OCI-LY1 (cell line): ENCODE data around the gene ABCB9.

Experiments
- H2AFZ ChIP-seq: fragments of 200-600 bp; sonication (generic), shearing (Covaris generic); 2 replicates; pipeline ENCODE4 v1.6.0; 2014; ENCODE audit warnings: antibody characterized with exemption, mild to moderate bottlenecking, low read length
- H3F3A ChIP-seq: fragments of 200-600 bp; sonication (generic), shearing (Covaris generic); 2 replicates; pipeline ENCODE4 v1.6.0; 2014; ENCODE audit warnings: mild to moderate bottlenecking, antibody characterized with exemption, low read length, moderate library complexity; ENCODE audit not compliant: insufficient read depth
- H3K27ac ChIP-seq: fragments of 200-600 bp; sonication (generic); 2 replicates; pipeline ENCODE4 v1.5.1; 2014; ENCODE audit warnings: low read length, mixed run types, mild to moderate bottlenecking, low read depth; ENCODE audit not compliant: poor library complexity, severe bottlenecking
- H3K27me3 ChIP-seq: fragments of 200-600 bp; sonication (generic); 2 replicates; pipeline ENCODE4 v1.6.0; 2014; ENCODE audit warnings: antibody characterized with exemption, mild to moderate bottlenecking, low read length, moderate library complexity; ENCODE audit not compliant: insufficient read depth
- H3K36me3 ChIP-seq: fragments of 200-600 bp; sonication (generic); 2 replicates; pipeline ENCODE4 v1.6.1; 2014; ENCODE audit warnings: mild to moderate bottlenecking, antibody characterized with exemption, low read length, moderate library complexity, mixed read lengths; ENCODE audit not compliant: insufficient read depth
- H3K4me1 ChIP-seq: fragments of 200-600 bp; sonication (generic); 2 replicates; pipeline ENCODE4 v1.5.1; 2014; ENCODE audit warnings: mild to moderate bottlenecking, low read length, moderate library complexity; ENCODE audit not compliant: insufficient read depth, severe bottlenecking
- H3K4me2 ChIP-seq: fragments of 200-600 bp; sonication (generic), shearing (Covaris generic); 2 replicates; pipeline ENCODE4 v1.6.1; 2014; ENCODE audit warnings: low read length
- H3K4me3 ChIP-seq: fragments of 200-600 bp; sonication (generic); 2 replicates; pipeline ENCODE4 v1.5.1; 2014; ENCODE audit warnings: low read length, low read depth, mild to moderate bottlenecking, mixed read lengths; ENCODE audit not compliant: poor library complexity, severe bottlenecking
- H3K79me2 ChIP-seq: fragments of 200-600 bp; shearing (Covaris generic); 2 replicates; pipeline ENCODE4 v1.6.1; 2016; ENCODE audit warnings: mixed run types, low read length, mixed read lengths; ENCODE audit not compliant: insufficient read depth
- H3K9ac ChIP-seq: fragments of 200-600 bp; sonication (generic), shearing (Covaris generic); 2 replicates; pipeline ENCODE4 v1.6.1; 2014; ENCODE audit warnings: mild to moderate bottlenecking, low read length, mixed read lengths
- H3K9me2 ChIP-seq: fragments of 200-600 bp; sonication (generic), shearing (Covaris generic); 2 replicates; pipeline ENCODE4 v1.6.1; 2014; ENCODE audit warnings: low read depth, mild to moderate bottlenecking, low read length, mixed read lengths
- H3K9me3 ChIP-seq: fragments of 200-600 bp; shearing (Covaris generic); 2 replicates; pipeline ENCODE4 v1.6.1; 2014; ENCODE audit warnings: low read length, mixed read lengths
- H4K20me1 ChIP-seq: fragments of 200-600 bp; sonication (generic), shearing (Covaris generic); 2 replicates; pipeline ENCODE4 v1.6.0; 2016; ENCODE audit warnings: mild to moderate bottlenecking, low read length; ENCODE audit not compliant: insufficient read depth
- CTCF ChIP-seq: fragments of 200-600 bp; sonication (generic), shearing (Covaris generic); IDR thresholded peaks from 2 replicates; pipeline ENCODE4 v1.5.1; 2017; ENCODE audit warnings: mild to moderate bottlenecking, antibody characterized with exemption, low read length, moderate library complexity, mixed read lengths
- EZH2 ChIP-seq: fragments of 200-600 bp; sonication (generic), shearing (Covaris generic); IDR thresholded peaks from 2 replicates; pipeline ENCODE4 v1.8.0; 2017; ENCODE audit warnings: borderline replicate concordance, mixed run types, mild to moderate bottlenecking, antibody characterized with exemption, low read length, moderate library complexity, mixed read lengths

ABCB9 gene

DNA sequence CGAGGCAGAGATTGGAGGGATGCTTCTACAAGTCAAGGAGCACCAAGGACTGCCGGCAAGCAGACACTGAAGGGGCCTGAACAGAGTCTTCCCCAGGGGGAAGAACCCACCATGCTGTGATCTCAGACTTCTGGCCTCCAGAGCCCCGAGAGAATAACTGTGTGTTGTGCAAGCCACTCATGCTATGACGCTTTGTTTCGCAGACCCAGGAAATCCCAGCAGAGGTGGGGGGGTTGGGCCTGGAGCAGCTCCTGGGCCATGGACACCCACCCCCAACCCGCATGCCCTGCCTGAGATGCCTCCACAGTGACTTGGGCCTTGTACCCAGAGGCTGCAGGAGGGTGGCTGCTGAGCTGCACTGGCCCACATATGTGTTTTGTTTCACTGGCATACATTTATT lies 45.4 kb upstream of the ABCB9 start:
- TF ChIP-seq EZH2 (no peak), CTCF (no peak)
- Histone ChIP-seq H2AFZ (no peak overlapping the region), H3K4me3 (no peak overlapping the region), H3K4me2 (no peak overlapping the region), H3F3A (no peaks in the 10 kb centered on the region), H3K9me2 (no peaks in the 10 kb centered on the region), H3K9me3 (no peaks in the 10 kb centered on the region), H3K27me3 (no peaks in the 10 kb centered on the region), H3K79me2 (no peaks in the 10 kb centered on the region; the same call in 1 of the 2 replicates), H3K9ac (no peak overlapping the region), H3K4me1 (no peaks in the 10 kb centered on the region), H3K27ac (no peak overlapping the region), H4K20me1 (no peaks in the 10 kb centered on the region), H3K36me3 (peaks cover 89% of the 10 kb centered on the region)

GRCh38 chr12:123010681-123011080 lies 44.4 kb upstream of the ABCB9 start:
- no peaks in the 10 kb centered on the region for H3K27me3 ChIP-seq
- H3K4me2 ChIP-seq = no peak overlapping the region
- no peak overlapping the region for H2AFZ ChIP-seq
- H3K9me2 ChIP-seq = no peaks in the 10 kb centered on the region
- H3K36me3 ChIP-seq = peaks cover 86% of the 10 kb centered on the region
- H3F3A ChIP-seq = no peaks in the 10 kb centered on the region
- no peak overlapping the region for H3K27ac ChIP-seq
- H3K9me3 ChIP-seq = no peaks in the 10 kb centered on the region
- no peaks in the 10 kb centered on the region for H4K20me1 ChIP-seq
- H3K4me3 ChIP-seq = no peak overlapping the region
- H3K79me2 ChIP-seq = no peaks in the 10 kb centered on the region; the same call in 1 of the 2 replicates
- no peak for TF ChIP-seq EZH2
- TF ChIP-seq CTCF = no peak
- H3K9ac ChIP-seq = no peak overlapping the region
- no peaks in the 10 kb centered on the region for H3K4me1 ChIP-seq

DNA sequence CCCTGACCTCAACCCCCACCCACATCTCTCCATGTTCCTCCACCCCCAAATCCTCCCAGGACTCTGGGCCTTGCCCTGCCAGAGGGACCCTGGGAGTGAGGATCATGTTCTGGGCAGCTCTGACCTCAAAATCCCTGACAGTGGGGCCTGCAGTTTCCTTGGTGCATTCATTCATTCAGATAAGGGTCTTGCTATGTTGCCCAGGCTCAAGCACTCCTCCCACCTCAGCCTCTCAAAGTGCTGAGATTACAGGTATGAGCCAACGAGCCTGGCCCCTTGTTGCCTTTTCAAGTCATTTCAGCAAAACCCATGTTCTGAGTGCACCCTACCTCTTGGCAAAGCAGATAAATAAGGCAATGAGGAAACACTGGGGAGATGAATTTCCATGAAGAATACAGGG lies 43.8 kb upstream of the ABCB9 start:
- Histone ChIP-seq H3K9me2 (no peaks in the 10 kb centered on the region), H3K27ac (no peak overlapping the region), H3K4me1 (no peaks in the 10 kb centered on the region), H3K79me2 (no peaks in the 10 kb centered on the region; the same call in 1 of the 2 replicates), H3K4me3 (no peak overlapping the region), H3K9me3 (no peaks in the 10 kb centered on the region), H3F3A (no peaks in the 10 kb centered on the region), H3K9ac (no peak overlapping the region), H4K20me1 (no peaks in the 10 kb centered on the region), H3K27me3 (no peaks in the 10 kb centered on the region), H3K36me3 (peaks cover 86% of the 10 kb centered on the region), H2AFZ (no peak overlapping the region), H3K4me2 (no peak overlapping the region)
- no peak for TF ChIP-seq CTCF
- no peak for TF ChIP-seq EZH2
